Mammary epithelial cell (primary cell): ENCODE measurements around the gene MFF.
A peak's percentile ranks its signal among the peaks of the same experiment; 100 is the strongest.

Source experiments
- EZH2 ChIP-seq: IDR thresholded peaks from 2 replicates; pipeline ENCODE4 v1.6.1; 2012; ENCODE audit warnings: low read length, inconsistent platforms, borderline replicate concordance
- TF ChIP-seq, protein P1 (sequence below), 2 donors: IDR thresholded peaks in 1 of 2; conservative IDR thresholded peaks in 1 of 2; 2 replicates each; pipeline ENCODE4 v1.5.1; 2011 to 2012; ENCODE audit warnings: inconsistent platforms in 2 of 2, low read length in 2 of 2, mild to moderate bottlenecking in 2 of 2, control low read depth in 1 of 2, low read depth in 1 of 2; ENCODE audit not compliant: insufficient read depth in 1 of 2; ENCODE audit errors: extremely low read depth in 1 of 2

DNA sequence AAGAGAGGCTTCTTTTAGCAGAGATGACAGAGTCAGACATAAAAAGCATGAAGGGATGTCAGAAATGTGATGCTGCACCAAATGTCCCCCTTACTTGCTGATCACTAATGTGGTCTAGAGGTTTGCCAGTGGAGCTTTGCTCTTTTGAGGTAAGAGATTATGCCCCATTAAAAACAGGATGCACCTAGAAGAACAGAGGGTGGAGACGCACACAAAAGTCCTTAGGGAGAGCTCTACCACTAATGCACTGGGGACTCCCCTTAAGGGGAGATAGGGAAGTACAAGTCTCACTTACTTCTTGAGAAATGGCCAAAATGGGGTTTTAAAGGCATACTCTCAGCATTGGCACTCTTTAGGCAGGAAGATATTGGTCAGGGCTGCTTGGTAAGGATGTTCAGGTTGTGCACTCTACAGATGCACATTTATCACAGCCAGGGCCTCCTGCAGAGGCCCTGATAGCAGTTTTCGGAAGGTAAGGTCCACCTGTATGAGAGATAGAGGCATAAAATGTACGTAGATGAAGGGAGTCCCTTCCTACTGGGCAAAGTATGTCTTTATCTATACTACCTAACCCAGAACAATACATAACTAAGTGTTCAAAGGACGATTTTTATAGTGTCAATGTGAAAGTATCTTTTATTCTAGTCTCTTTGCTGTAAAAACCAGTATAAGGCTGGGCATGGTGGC is 79.7 kb downstream of the MFF start:
- TF ChIP-seq, protein P1, sequence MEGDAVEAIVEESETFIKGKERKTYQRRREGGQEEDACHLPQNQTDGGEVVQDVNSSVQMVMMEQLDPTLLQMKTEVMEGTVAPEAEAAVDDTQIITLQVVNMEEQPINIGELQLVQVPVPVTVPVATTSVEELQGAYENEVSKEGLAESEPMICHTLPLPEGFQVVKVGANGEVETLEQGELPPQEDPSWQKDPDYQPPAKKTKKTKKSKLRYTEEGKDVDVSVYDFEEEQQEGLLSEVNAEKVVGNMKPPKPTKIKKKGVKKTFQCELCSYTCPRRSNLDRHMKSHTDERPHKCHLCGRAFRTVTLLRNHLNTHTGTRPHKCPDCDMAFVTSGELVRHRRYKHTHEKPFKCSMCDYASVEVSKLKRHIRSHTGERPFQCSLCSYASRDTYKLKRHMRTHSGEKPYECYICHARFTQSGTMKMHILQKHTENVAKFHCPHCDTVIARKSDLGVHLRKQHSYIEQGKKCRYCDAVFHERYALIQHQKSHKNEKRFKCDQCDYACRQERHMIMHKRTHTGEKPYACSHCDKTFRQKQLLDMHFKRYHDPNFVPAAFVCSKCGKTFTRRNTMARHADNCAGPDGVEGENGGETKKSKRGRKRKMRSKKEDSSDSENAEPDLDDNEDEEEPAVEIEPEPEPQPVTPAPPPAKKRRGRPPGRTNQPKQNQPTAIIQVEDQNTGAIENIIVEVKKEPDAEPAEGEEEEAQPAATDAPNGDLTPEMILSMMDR (conservative IDR thresholded peaks at IDR 0.05 in 1 of 2, IDR thresholded peaks at IDR 0.05 in 1 of 2; ENCODE audit: extremely low read depth in 1 of 2, insufficient read depth in 1 of 2, low read depth in 1 of 2, low read length in 2 of 2): peak in 1 of 2 donors; percentile 5
- TF ChIP-seq EZH2: no peak
